Hepatocyte (in vitro differentiated cells): ENCODE results near the gene CAMKK2. TPM values are rescaled to one million over a fixed set of nuclear protein-coding genes. Genes with fewer than 3 reads are reported as not detected.
A peak's percentile ranks its signal among the peaks of the same experiment; 100 is the strongest.

Experiments used
- DNase-seq: peaks from one replicate; pipeline ENCODE4 v3.0.0-alpha.2; 2016; ENCODE audit warnings: low spot score
- H2AFZ ChIP-seq: fragments of 200-600 bp; sonication (generic); 2 replicates; pipeline ENCODE4 v1.6.0; 2016; ENCODE audit warnings: antibody characterized with exemption, mild to moderate bottlenecking
- H3K27ac ChIP-seq: fragments of 200-600 bp; sonication (generic); 2 replicates; pipeline ENCODE4 v1.5.1; 2016; ENCODE audit warnings: mild to moderate bottlenecking
- H3K27me3 ChIP-seq: fragments of 200-600 bp; sonication (generic); 2 replicates; pipeline ENCODE4 v1.6.1; 2016
- H3K36me3 ChIP-seq: fragments of 200-600 bp; sonication (generic); replicated peaks from 2 replicates; pipeline ENCODE4 v1.5.1; 2016; ENCODE audit warnings: low read depth; ENCODE audit not compliant: insufficient read depth
- H3K4me1 ChIP-seq: fragments of 200-600 bp; sonication (generic); 2 replicates; pipeline ENCODE4 v1.5.1; 2016; ENCODE audit warnings: mild to moderate bottlenecking, moderate library complexity; ENCODE audit not compliant: insufficient read depth
- H3K4me2 ChIP-seq: fragments of 200-600 bp; sonication (generic); 2 replicates; pipeline ENCODE4 v1.6.0; 2016
- H3K4me3 ChIP-seq: fragments of 200-600 bp; sonication (generic); 2 replicates; pipeline ENCODE4 v1.5.1; 2016; ENCODE audit warnings: mild to moderate bottlenecking
- H3K79me2 ChIP-seq: fragments of 200-600 bp; sonication (generic); 2 replicates; pipeline ENCODE4 v1.6.0; 2017; ENCODE audit warnings: mild to moderate bottlenecking
- H3K9me2 ChIP-seq: fragments of 200-600 bp; sonication (generic); replicated peaks from 2 replicates; pipeline ENCODE4 v1.6.0; 2017; ENCODE audit warnings: mild to moderate bottlenecking; ENCODE audit not compliant: insufficient read depth
- H3K9me3 ChIP-seq: fragments of 200-600 bp; sonication (generic); 2 replicates; pipeline ENCODE4 v1.5.1; 2016; ENCODE audit warnings: low read depth, mild to moderate bottlenecking
- H4K20me1 ChIP-seq: fragments of 200-600 bp; sonication (generic); 2 replicates; pipeline ENCODE4 v1.6.0; 2016; ENCODE audit warnings: mild to moderate bottlenecking; ENCODE audit not compliant: insufficient read depth, poor library complexity, severe bottlenecking
- CTCF ChIP-seq: fragments of 200-600 bp; sonication (generic); IDR thresholded peaks from 2 replicates; pipeline ENCODE4 v1.5.1; 2016; ENCODE audit warnings: antibody characterized with exemption, mild to moderate bottlenecking; ENCODE audit not compliant: poor library complexity
- EZH2 ChIP-seq: fragments of 200-600 bp; sonication (generic); IDR thresholded peaks from 2 replicates; pipeline ENCODE4 v1.6.1; 2016; ENCODE audit warnings: antibody characterized with exemption, mild to moderate bottlenecking, borderline replicate concordance
- EZH2phosphoT487 ChIP-seq: fragments of 200-600 bp; sonication (generic); IDR thresholded peaks from one replicate; pipeline ENCODE4 v1.6.1; 2018; ENCODE audit warnings: antibody characterized with exemption, mild to moderate bottlenecking, low read depth, moderate library complexity; ENCODE audit not compliant: unreplicated experiment, severe bottlenecking
- WGBS: methylation state at CpG from one replicate; pipeline ENCODE4 v1.1.6; 2016; ENCODE audit warnings: low lambda C conversion rate; ENCODE audit errors: missing lambda C conversion rate; 5-methylcytosine and 5-hydroxymethylcytosine counted together
- polyA plus RNA-seq: library from polyadenylated mRNA; unstranded; fragments of >200 nt; fragmentation: Nextera tagmentation; extraction: Ambion mirVana; gene quantifications from 2 replicates; pipeline ENCODE4 v1.2.1, GENCODE V29; 2016
- total RNA-seq: library from RNA; depleted of rRNA; stranded (reverse); fragments of >200 nt; gene quantifications from 2 replicates; pipeline ENCODE4 v1.2.3, GENCODE V29; 2014

CAMKK2 gene
- total and polyA plus RNA-seq, 2 experiments from 2014 or later, result 21.5 to 21.9 TPM

GRCh38 chr12:121239351-121240061 is 57.0 kb downstream of the CAMKK2 start:
- no peaks in the 10 kb centered on the region for H4K20me1 ChIP-seq
- no peaks in the 10 kb centered on the region for H3K36me3 ChIP-seq
- 75% methylated on average over 6 of the region's 6 CpGs for WGBS

GRCh38 chr12:121238604-121239350 is 57.7 kb downstream of the CAMKK2 start:
- Histone ChIP-seq H3K4me1 (peaks cover 11% of the 10 kb centered on the region), H3K4me3 (no peak overlapping the region), H3K36me3 (no peaks in the 10 kb centered on the region), H2AFZ (no peak overlapping the region), H3K27me3 (no peaks in the 10 kb centered on the region), H3K9me2 (no peaks in the 10 kb centered on the region), H3K4me2 (no peak overlapping the region), H4K20me1 (no peaks in the 10 kb centered on the region), H3K79me2 (no peaks in the 10 kb centered on the region), H3K9me3 (no peaks in the 10 kb centered on the region), H3K27ac (peak overlapping the region; percentile 31)
- WGBS, result 78% methylated on average over 7 of the region's 7 CpGs
- no peak for DNase-seq
- TF ChIP-seq EZH2 (no peak), EZH2phosphoT487 (no peak), CTCF (no peak)

More at GRCh38 chr12:121239351-121240061, 57.0 kb downstream of the CAMKK2 start:
- Histone ChIP-seq H3K9me3 (no peaks in the 10 kb centered on the region), H3K27me3 (no peaks in the 10 kb centered on the region), H3K4me3 (no peak overlapping the region), H3K9me2 (no peaks in the 10 kb centered on the region), H3K27ac (peak overlapping the region; percentile 31), H2AFZ (no peak overlapping the region), H3K79me2 (no peaks in the 10 kb centered on the region), H3K4me2 (no peak overlapping the region), H3K4me1 (peaks cover 11% of the 10 kb centered on the region)
- DNase-seq, result no peak
- TF ChIP-seq EZH2 (no peak), EZH2phosphoT487 (no peak), CTCF (no peak)

- 90% methylated on average over 4 of the region's 4 CpGs for WGBS
- no peaks in the 10 kb centered on the region for H3K27me3 ChIP-seq
- no peaks in the 10 kb centered on the region for H3K9me3 ChIP-seq
- H3K79me2 ChIP-seq, result no peaks in the 10 kb centered on the region
- H3K4me3 ChIP-seq, result no peak overlapping the region
- peaks cover 11% of the 10 kb centered on the region for H3K4me1 ChIP-seq
- H3K36me3 ChIP-seq, result no peaks in the 10 kb centered on the region
- H3K27ac ChIP-seq, result peak overlapping the region; percentile 68
- no peak overlapping the region for H3K4me2 ChIP-seq
- H2AFZ ChIP-seq, result no peak overlapping the region
- DNase-seq, result no peak
- no peaks in the 10 kb centered on the region for H4K20me1 ChIP-seq
- no peaks in the 10 kb centered on the region for H3K9me2 ChIP-seq
- TF ChIP-seq EZH2 (no peak), CTCF (no peak), EZH2phosphoT487 (no peak)
These were observed 58.4 kb downstream of the CAMKK2 start for GRCh38 chr12:121238086-121238485.
